ENCODE measurements around the gene ACBD5. TPM values are rescaled to one million over a fixed set of nuclear protein-coding genes. Genes with fewer than 3 reads are reported as not detected.
A peak's percentile ranks its signal among the peaks of the same experiment; 100 is the strongest.

The ACBD5 gene
- total RNA-seq, 6 experiments from 2014 or later, result 19.8 to 26.2 (median 23.0) TPM

- Mint-ChIP-seq H3K27ac (no peak overlapping the region), H3K9me3 (peaks cover 8% of the 10 kb centered on the region), H3K27me3 (ENCODE audit: insufficient read depth) (peaks cover 31% of the 10 kb centered on the region), H3K4me1 (ENCODE audit: low read depth) (peaks cover 11% of the 10 kb centered on the region), H3K4me3 (peak overlapping the region; percentile 12; the same call in 1 of the 2 replicates), H3K36me3 (ENCODE audit: low read depth) (peaks cover 18% of the 10 kb centered on the region)
- DNase-seq, result no peak
- no peak for TF ChIP-seq CTCF (IDR thresholded peaks at IDR 0.05)
These were observed 18.5 kb upstream of the ACBD5 start for GRCh38 chr10:27258838-27259812.

GRCh38 chr10:27258492-27258837 lies 17.9 kb upstream of the ACBD5 start:
- no peak overlapping the region for H3K4me3 Mint-ChIP-seq
- H3K27ac Mint-ChIP-seq, result no peak overlapping the region
- peaks cover 18% of the 10 kb centered on the region for H3K36me3 Mint-ChIP-seq (ENCODE audit: low read depth)
- no peak for DNase-seq
- TF ChIP-seq CTCF (IDR thresholded peaks at IDR 0.05), result no peak
- peaks cover 28% of the 10 kb centered on the region for H3K27me3 Mint-ChIP-seq (ENCODE audit: insufficient read depth)
- H3K4me1 Mint-ChIP-seq (ENCODE audit: low read depth), result peaks cover 11% of the 10 kb centered on the region
- peaks cover 8% of the 10 kb centered on the region for H3K9me3 Mint-ChIP-seq

GRCh38 chr10:27256299-27257189 lies 15.9 kb upstream of the ACBD5 start:
- no peak for TF ChIP-seq CTCF (IDR thresholded peaks at IDR 0.05)
- H3K27me3 Mint-ChIP-seq (ENCODE audit: insufficient read depth), result peaks cover 25% of the 10 kb centered on the region
- H3K27ac Mint-ChIP-seq, result no peak overlapping the region
- peaks cover 8% of the 10 kb centered on the region for H3K9me3 Mint-ChIP-seq
- H3K4me3 Mint-ChIP-seq, result no peak overlapping the region
- H3K36me3 Mint-ChIP-seq (ENCODE audit: low read depth), result peaks cover 18% of the 10 kb centered on the region
- H3K4me1 Mint-ChIP-seq (ENCODE audit: low read depth), result peaks cover 11% of the 10 kb centered on the region
- DNase-seq, result no peak

- H3K36me3 Mint-ChIP-seq (ENCODE audit: low read depth), result peaks cover 9% of the 10 kb centered on the region
- peaks cover 23% of the 10 kb centered on the region for H3K27me3 Mint-ChIP-seq (ENCODE audit: insufficient read depth)
- no peak for DNase-seq
- H3K9me3 Mint-ChIP-seq, result peaks cover 8% of the 10 kb centered on the region
- H3K4me3 Mint-ChIP-seq, result no peak overlapping the region
- TF ChIP-seq CTCF (IDR thresholded peaks at IDR 0.05), result no peak
- H3K4me1 Mint-ChIP-seq (ENCODE audit: low read depth), result peaks cover 4% of the 10 kb centered on the region; the same call in 1 of the 2 replicates
- H3K27ac Mint-ChIP-seq, result no peak overlapping the region
These were observed 13.0 kb upstream of the ACBD5 start for GRCh38 chr10:27253576-27253975.

- DNase-seq, result no peak
- H3K27ac Mint-ChIP-seq, result no peak overlapping the region
- H3K4me3 Mint-ChIP-seq, result no peak overlapping the region
- peaks cover 6% of the 10 kb centered on the region for H3K9me3 Mint-ChIP-seq
- no peaks in the 10 kb centered on the region for H3K4me1 Mint-ChIP-seq (ENCODE audit: low read depth)
- peak; percentile 73 for TF ChIP-seq CTCF (IDR thresholded peaks at IDR 0.05)
- H3K36me3 Mint-ChIP-seq (ENCODE audit: low read depth), result peaks cover 3% of the 10 kb centered on the region
- peaks cover 14% of the 10 kb centered on the region for H3K27me3 Mint-ChIP-seq (ENCODE audit: insufficient read depth)
These were observed 11.8 kb upstream of the ACBD5 start for GRCh38 chr10:27252267-27253000.
